Right lobe of liver (tissue), 6 donors: ENCODE measurements around the gene PSG11. TPM values are rescaled to one million over a fixed set of nuclear protein-coding genes. Genes with fewer than 3 reads are reported as not detected.

Experiments
- ATAC-seq, 4 donors: fragments of 200-7000 bp; cut with Tn5 transposase; one replicate each; pipeline ENCODE4 v1.9.1; 2020; ENCODE audit warnings: mild to moderate bottlenecking in 4 of 4, moderate library complexity in 4 of 4
- DNase-seq, 3 donors: peaks; one replicate each; pipeline ENCODE4 v3.0.0-alpha.2; 2020
- H3K27ac ChIP-seq, 3 donors: fragments of 200-600 bp; one replicate each; pipeline ENCODE4 v1.8.0; 2022
- H3K27me3 ChIP-seq, 2 donors: fragments of 200-600 bp; one replicate each; pipeline ENCODE4 v1.8.0; 2022
- H3K36me3 ChIP-seq, 4 donors: fragments of 200-600 bp; sonication (generic) in 1 of 4; one replicate each; pipeline versions ENCODE4 v1.5.1 to v1.8.0; 2017 to 2022; ENCODE audit warnings: control low read depth in 1 of 4
- H3K4me1 ChIP-seq, 4 donors: fragments of 200-600 bp; sonication (generic) in 1 of 4; one replicate each; pipeline versions ENCODE4 v1.5.1 to v1.8.0; 2017 to 2022; ENCODE audit warnings: control low read depth in 1 of 4
- H3K4me3 ChIP-seq, 3 donors: fragments of 200-600 bp; one replicate each; pipeline ENCODE4 v1.8.0; 2022
- H3K9me3 ChIP-seq, 4 donors: fragments of 200-600 bp; sonication (generic) in 1 of 4; one replicate each; pipeline versions ENCODE4 v1.5.1 to v1.8.0; 2017 to 2022; ENCODE audit warnings: control low read depth in 1 of 4
- CTCF ChIP-seq, 4 donors: fragments of 200-600 bp in 3 of 4; fragments of 450-650 bp in 1 of 4; IDR thresholded peaks; one replicate each; pipeline versions ENCODE4 v1.5.1 to v1.8.0; 2016 to 2022; ENCODE audit warnings: antibody characterized with exemption in 4 of 4, mild to moderate bottlenecking in 2 of 4
- POLR2A ChIP-seq: fragments of 450-650 bp; IDR thresholded peaks from one replicate; pipeline ENCODE4 v1.6.1; 2017; ENCODE audit warnings: antibody characterized with exemption, mild to moderate bottlenecking
- WGBS: methylation state at CpG from one replicate; pipeline ENCODE4 v1.1.6; 2018; ENCODE audit warnings: low coverage, low lambda C conversion rate; ENCODE audit not compliant: insufficient coverage; ENCODE audit errors: missing lambda C conversion rate; 5-methylcytosine and 5-hydroxymethylcytosine counted together
- intact Hi-C, 2 donors: fragments of 100-400 bp; cut with DNase I; formaldehyde crosslinking; loops; one replicate each; pipeline versions ENCODE4 v1.11.2 to v1.14.1; 2022
- total RNA-seq, 6 experiments: library from RNA; depleted of rRNA in 2 of 6; stranded (reverse); fragments of >200 nt in 2 of 6; fragmentation: NEBNext Ultra II Directional in 3 of 6; extraction: Animal tissue kit (Norgen Biotek cat#: 25700) in 3 of 6; gene quantifications; one replicate each; pipeline versions ENCODE4 v1.1.0 to v1.2.4, GENCODE V29; 2016 to 2023
- donor health status: DM: no; HTN: yes; CAD: no.
- donor health status: DM: no; HTN: no; CAD: no.
- donor health status: DM: no; HTN: no; CAD: no.
- donor health status: DM: no; HTN: yes; CAD: no.
- donor health status: DM: no; HTN: yes; CAD: no.

The PSG11 gene
- total RNA-seq, 6 experiments from 2014 or later: not detected

- H3K27ac ChIP-seq: no peak overlapping the region
- no peaks in the 10 kb centered on the region for H3K4me1 ChIP-seq
- intact Hi-C loops: no loop called here
- no peaks in the 10 kb centered on the region for H3K36me3 ChIP-seq
- ATAC-seq (no peak), DNase-seq (no peak)
- H3K27me3 ChIP-seq: no peaks in the 10 kb centered on the region
- WGBS: 76% methylated on average over 2 of the region's 2 CpGs
- H3K4me3 ChIP-seq: no peak overlapping the region
- no peaks in the 10 kb centered on the region for H3K9me3 ChIP-seq
- TF ChIP-seq CTCF (IDR thresholded peaks at IDR 0.05): no peak
- no peak for TF ChIP-seq POLR2A
These were observed 61.1 kb downstream of the PSG11 start for GRCh38 chr19:42965176-42965575.

GRCh38 chr19:42961119-42961518 is 65.2 kb downstream of the PSG11 start:
- TF ChIP-seq CTCF (IDR thresholded peaks at IDR 0.05) (no peak), POLR2A (no peak)
- 68% methylated on average over 6 of the region's 6 CpGs for WGBS

More at GRCh38 chr19:42961119-42961518, 65.2 kb downstream of the PSG11 start:
- no peaks in the 10 kb centered on the region for H3K27me3 ChIP-seq
- DNase-seq (no peak), ATAC-seq (no peak)
- no peaks in the 10 kb centered on the region for H3K4me1 ChIP-seq
- intact Hi-C loops: no loop called here
- H3K4me3 ChIP-seq: no peak overlapping the region
- H3K9me3 ChIP-seq: no peaks in the 10 kb centered on the region
- H3K36me3 ChIP-seq: no peaks in the 10 kb centered on the region
- H3K27ac ChIP-seq: no peak overlapping the region

Other genes with a start within 250 kb of the PSG11 start
- not detected for gene PSG1, start 146.8 kb downstream of the PSG11 start, total RNA-seq
- gene PSG6, start 108.6 kb downstream of the PSG11 start, total RNA-seq: not detected
- not detected for gene PSG7, start 89.3 kb downstream of the PSG11 start, total RNA-seq
- gene PSG2, start 56.2 kb upstream of the PSG11 start, total RNA-seq: not detected
- not detected for gene PSG5, start 160.1 kb upstream of the PSG11 start, total RNA-seq
- gene PSG4, start 179.2 kb upstream of the PSG11 start, total RNA-seq: not detected
- gene PSG9, start 243.1 kb upstream of the PSG11 start, total RNA-seq: not detected